IPS DF 6.9 (cell line): ENCODE data around the gene PPIF.

Experiments
- DNase-seq: peaks from one replicate; pipeline ENCODE4 v3.0.0-alpha.2; 2013; ENCODE audit warnings: low read depth, low spot score
- H3K27ac ChIP-seq: one replicate; pipeline ENCODE4 v1.5.1; 2013; ENCODE audit warnings: low read length, control low read depth
- H3K27me3 ChIP-seq: 2 replicates; pipeline ENCODE4 v1.6.1; 2013; ENCODE audit warnings: mild to moderate bottlenecking, low read length; ENCODE audit not compliant: control insufficient read depth, insufficient read depth
- H3K36me3 ChIP-seq: 2 replicates; pipeline ENCODE4 v1.6.1; 2013; ENCODE audit warnings: low read length; ENCODE audit not compliant: control insufficient read depth, insufficient read depth
- H3K4me1 ChIP-seq: 2 replicates; pipeline ENCODE4 v1.6.1; 2013; ENCODE audit warnings: low read length; ENCODE audit not compliant: control insufficient read depth, insufficient read depth
- H3K4me3 ChIP-seq: 2 replicates; pipeline ENCODE4 v1.5.1; 2013; ENCODE audit warnings: mild to moderate bottlenecking, low read length
- H3K9me3 ChIP-seq: 2 replicates; pipeline ENCODE4 v1.6.1; 2013; ENCODE audit warnings: low read length, inconsistent platforms; ENCODE audit not compliant: control insufficient read depth, insufficient read depth
- WGBS: extraction: QIAGEN DNeasy Blood & Tissue Kit; methylation state at CpG from one replicate; pipeline ENCODE4 v1.1.7; 2013; ENCODE audit warnings: mixed read lengths, missing lambda C conversion rate; ENCODE audit not compliant: insufficient read length, insufficient coverage; 5-methylcytosine and 5-hydroxymethylcytosine counted together

Gene PPIF

DNA sequence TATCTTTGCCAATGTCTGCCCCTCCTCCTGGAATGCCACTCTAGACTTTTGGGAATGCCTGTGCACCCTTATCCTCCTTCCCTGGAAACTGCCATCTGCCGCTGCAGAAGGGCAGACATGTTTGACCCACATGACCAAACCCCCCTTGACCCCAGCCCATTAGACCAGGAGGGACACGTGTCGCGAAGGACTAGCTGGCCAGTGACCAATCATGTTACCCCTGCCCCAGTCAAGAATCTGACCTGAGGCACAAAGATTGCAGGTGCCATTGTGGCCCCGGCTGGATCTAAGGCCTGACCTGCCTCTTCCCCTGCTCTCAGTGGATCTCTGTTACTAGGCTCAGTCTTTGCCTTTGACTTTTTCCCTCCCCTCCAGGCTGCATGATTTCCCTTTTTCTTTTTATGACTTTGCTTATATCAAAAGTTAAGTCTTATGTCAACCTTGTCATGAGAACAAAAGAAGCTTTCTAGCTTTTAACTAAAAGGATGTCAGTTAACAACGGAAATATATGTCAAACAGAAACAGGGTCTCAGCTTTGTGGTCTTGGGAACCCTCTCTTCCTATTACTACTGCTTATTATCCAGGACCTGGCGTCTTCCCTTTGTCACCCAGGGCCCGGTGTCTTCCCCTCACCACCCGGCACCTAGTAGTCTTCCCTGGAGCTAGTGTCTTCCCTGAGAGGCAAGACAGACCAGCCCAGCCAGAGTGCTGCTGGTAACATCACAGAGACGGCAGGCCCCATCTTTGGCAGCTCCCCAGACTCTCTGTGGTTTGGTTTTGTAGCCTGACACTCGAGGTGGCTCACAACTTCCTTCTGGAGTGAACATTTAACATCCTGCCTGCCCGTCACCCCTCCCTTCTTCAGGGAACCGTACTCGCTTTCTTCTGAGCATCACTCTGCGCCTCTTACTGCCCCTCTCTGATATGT is 24.4 kb upstream of the PPIF start:
- Histone ChIP-seq H3K9me3 (no peaks in the 10 kb centered on the region), H3K27me3 (no peaks in the 10 kb centered on the region), H3K4me1 (no peaks in the 10 kb centered on the region), H3K36me3 (no peaks in the 10 kb centered on the region), H3K27ac (no peak overlapping the region), H3K4me3 (no peak overlapping the region)
- WGBS: no CpG with 5 or more reads among the region's 15 CpGs
- DNase-seq: no peak

DNA sequence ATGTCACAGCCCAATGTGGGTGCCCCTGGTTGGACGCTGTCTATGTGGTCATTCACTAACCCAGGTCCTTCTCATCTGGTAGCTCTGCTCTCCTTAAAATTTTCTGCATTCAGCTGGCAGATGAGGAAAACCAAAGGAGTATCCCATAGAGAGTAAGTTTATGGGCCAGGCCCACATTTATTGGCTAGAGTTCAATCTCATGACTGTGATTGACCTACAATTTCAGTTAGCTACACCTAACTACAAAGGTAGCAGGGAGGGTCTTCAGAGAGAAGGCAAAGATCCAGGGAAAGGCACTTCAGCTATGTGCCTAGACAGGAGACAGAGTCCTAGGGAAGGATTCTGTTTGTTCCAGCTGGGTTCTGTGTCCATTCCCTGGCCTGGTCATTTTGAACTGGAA is 23.7 kb upstream of the PPIF start:
- no peak for DNase-seq
- H3K9me3 ChIP-seq: no peaks in the 10 kb centered on the region
- H3K36me3 ChIP-seq: no peaks in the 10 kb centered on the region
- no CpG with 5 or more reads among the region's 1 CpG for WGBS
- H3K27me3 ChIP-seq: no peaks in the 10 kb centered on the region
- H3K4me3 ChIP-seq: no peak overlapping the region
- H3K27ac ChIP-seq: no peak overlapping the region
- H3K4me1 ChIP-seq: no peaks in the 10 kb centered on the region

DNA sequence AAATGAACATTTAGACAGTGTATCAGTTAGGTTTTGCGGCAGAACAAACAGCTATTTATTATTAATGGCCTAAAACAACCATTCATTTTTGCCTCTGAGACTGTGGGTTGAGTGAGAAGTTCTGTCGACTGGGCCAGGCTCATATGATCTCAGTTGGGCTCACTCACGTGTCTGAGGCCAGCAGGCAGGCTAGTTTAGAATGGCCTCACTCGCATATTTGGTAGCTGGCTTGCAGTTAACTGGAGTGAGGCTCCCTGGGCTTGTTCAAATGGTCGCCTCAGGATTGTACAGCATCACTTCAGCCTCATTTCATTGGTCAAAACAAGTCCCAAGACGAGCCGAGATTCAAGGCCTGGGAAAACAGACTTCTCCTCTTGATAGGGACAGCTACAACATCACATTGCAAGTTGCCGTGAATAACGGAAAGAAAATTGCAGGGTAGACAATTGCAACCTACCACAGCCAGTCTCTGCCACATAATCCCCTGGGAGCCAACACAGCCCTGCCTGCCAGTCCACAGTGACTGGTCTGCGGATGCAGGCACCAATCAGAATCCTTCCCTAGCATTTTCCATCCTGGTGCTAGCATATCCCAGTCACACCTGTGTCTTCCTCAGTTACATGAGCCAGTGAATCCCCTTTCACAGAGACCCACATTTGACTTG is 23.1 kb upstream of the PPIF start:
- H3K27ac ChIP-seq: no peak overlapping the region
- DNase-seq: no peak
- no peak overlapping the region for H3K4me3 ChIP-seq
- WGBS: no CpG with 5 or more reads among the region's 10 CpGs
- H3K27me3 ChIP-seq: no peaks in the 10 kb centered on the region
- H3K4me1 ChIP-seq: no peaks in the 10 kb centered on the region
- H3K9me3 ChIP-seq: no peaks in the 10 kb centered on the region
- H3K36me3 ChIP-seq: no peaks in the 10 kb centered on the region

DNA sequence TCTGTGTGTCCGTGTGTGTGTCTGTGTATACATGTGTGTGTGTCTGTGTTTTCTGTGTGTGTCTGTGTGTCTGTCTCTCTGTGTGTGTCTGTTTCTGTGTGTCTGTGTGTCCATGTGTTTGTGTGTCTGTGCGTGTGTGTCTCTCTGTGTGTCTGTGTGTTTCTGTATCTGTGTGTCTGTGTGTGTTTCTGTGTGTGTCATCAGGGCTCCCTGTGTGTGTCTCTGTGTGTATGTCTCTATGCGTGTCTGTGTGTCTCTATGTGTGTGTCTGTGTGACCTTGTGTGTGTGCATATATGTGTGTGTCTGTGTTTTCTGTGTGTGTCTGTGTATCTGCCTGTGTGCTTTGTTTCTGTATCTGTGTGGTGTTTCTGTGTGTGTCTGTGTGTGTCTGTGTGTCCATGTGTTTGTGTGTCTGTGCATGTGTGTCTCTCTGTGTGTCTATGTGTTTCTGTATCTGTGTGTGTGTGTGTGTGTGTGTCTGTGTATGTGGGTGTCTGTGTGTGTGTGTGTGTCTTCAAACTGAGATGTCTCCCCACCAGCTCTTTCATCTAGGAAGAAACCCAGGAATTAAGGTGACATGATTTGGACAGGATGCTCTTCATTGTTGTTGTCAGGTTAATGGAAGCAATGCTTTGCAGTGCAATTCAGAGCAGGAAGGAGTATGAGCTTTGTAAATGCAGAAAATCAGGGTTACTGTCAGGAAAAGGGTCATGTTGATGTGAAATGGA is 20.7 kb upstream of the PPIF start:
- H3K27ac ChIP-seq: no peak overlapping the region
- H3K36me3 ChIP-seq: no peaks in the 10 kb centered on the region
- no peaks in the 10 kb centered on the region for H3K27me3 ChIP-seq
- no peak overlapping the region for H3K4me3 ChIP-seq
- H3K9me3 ChIP-seq: no peaks in the 10 kb centered on the region
- WGBS: no CpG with 5 or more reads among the region's 3 CpGs
- no peaks in the 10 kb centered on the region for H3K4me1 ChIP-seq
- DNase-seq: no peak

DNA sequence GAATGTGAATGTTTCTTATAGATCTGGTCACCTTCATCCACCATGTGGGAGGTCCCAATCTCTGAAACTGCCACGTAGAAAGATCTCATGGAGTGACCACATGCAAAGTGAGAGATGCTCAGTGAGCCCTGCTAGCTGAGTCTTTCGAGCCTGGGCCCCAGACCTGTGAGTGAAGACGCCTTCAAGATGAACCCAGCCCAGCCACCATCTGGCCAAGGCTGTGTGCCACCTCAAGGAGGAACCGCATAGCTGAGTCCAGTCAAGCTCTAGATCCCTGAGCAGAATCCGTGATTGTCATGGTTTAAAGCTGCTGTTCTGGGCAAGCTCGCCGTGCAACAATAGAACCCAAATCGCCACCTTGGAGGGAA is 20.2 kb upstream of the PPIF start:
- H3K4me1 ChIP-seq: no peaks in the 10 kb centered on the region
- H3K27me3 ChIP-seq: no peaks in the 10 kb centered on the region
- no peak overlapping the region for H3K4me3 ChIP-seq
- no peak for DNase-seq
- no peaks in the 10 kb centered on the region for H3K9me3 ChIP-seq
- WGBS: no CpG with 5 or more reads among the region's 8 CpGs
- H3K27ac ChIP-seq: no peak overlapping the region
- H3K36me3 ChIP-seq: no peaks in the 10 kb centered on the region

GRCh38 chr10:79328147-79328701 is 19.0 kb upstream of the PPIF start:
- Histone ChIP-seq H3K4me3 (no peak overlapping the region), H3K27me3 (no peaks in the 10 kb centered on the region), H3K9me3 (no peaks in the 10 kb centered on the region), H3K4me1 (no peaks in the 10 kb centered on the region), H3K27ac (no peak overlapping the region), H3K36me3 (no peaks in the 10 kb centered on the region)
- DNase-seq: no peak
- no CpG with 5 or more reads among the region's 6 CpGs for WGBS

DNA sequence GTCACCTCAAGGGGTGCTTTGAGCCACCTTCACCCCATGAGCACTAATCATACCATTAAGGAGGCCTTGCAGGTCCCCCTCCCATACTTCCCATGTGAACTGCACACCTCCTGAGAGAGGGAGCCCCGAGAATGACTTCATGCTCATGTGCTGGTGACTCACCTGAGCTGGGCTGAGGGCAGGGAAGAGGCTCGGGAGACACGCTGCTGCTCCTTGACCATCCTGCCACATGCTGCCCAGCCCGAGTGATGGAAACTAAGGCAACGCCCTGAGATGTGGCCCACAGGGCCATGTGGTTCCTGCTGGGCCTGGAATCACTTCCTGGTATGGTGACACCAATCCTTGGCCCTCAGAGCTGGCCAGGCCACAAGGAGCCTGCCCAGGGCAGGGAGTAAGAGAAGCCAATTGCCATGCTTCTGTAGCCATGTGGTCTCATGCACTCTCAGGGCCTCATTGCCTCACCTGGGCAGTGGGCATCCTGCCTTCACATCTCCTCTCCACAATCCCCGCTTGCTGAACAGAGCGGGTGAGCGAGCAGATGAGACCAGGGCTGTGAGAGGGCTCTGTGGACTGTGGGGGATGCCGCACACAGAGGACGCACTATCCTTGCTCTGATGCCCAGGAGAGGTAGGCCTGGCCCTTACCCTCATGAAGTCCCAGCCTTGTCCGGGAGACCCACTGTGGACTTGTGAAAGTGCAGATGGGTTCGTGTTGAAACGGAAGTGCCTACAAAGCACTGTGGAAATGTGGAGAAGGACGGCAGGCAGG is 18.3 kb upstream of the PPIF start:
- Histone ChIP-seq H3K4me3 (no peak overlapping the region), H3K27me3 (no peaks in the 10 kb centered on the region), H3K27ac (no peak overlapping the region), H3K9me3 (no peaks in the 10 kb centered on the region), H3K36me3 (no peaks in the 10 kb centered on the region), H3K4me1 (no peaks in the 10 kb centered on the region)
- WGBS: no CpG with 5 or more reads among the region's 14 CpGs
- no peak for DNase-seq

DNA sequence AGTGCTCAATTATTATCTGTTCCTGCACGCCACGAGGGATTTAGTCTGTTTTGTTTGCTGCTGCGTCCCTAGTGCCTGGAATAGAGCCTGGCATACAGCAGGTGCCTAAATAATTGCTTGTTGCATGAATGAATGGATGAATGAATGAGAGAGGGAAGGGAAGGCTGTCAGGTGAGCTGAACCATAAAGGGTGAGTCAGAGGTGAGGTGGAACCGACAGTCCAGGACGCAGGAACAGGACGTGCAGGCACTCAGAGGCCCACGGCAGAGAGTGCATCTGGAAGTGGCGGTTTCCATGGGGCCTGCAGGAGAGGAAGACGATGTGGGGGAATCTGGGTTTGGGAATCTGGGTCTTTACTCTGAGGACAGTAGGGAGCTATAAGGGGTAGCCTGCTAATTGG is 17.7 kb upstream of the PPIF start:
- no CpG with 5 or more reads among the region's 9 CpGs for WGBS
- H3K4me1 ChIP-seq: no peaks in the 10 kb centered on the region
- no peak for DNase-seq
- no peaks in the 10 kb centered on the region for H3K9me3 ChIP-seq
- H3K4me3 ChIP-seq: no peak overlapping the region
- H3K27me3 ChIP-seq: no peaks in the 10 kb centered on the region
- no peaks in the 10 kb centered on the region for H3K36me3 ChIP-seq
- no peak overlapping the region for H3K27ac ChIP-seq

- no peak overlapping the region for H3K27ac ChIP-seq
- H3K36me3 ChIP-seq: no peaks in the 10 kb centered on the region
- no peaks in the 10 kb centered on the region for H3K9me3 ChIP-seq
- H3K27me3 ChIP-seq: no peaks in the 10 kb centered on the region
- no CpG with 5 or more reads among the region's 5 CpGs for WGBS
- no peak for DNase-seq
- H3K4me1 ChIP-seq: peaks cover 1% of the 10 kb centered on the region; the same call in 1 of the 2 replicates
- H3K4me3 ChIP-seq: no peak overlapping the region
These were observed 16.0 kb upstream of the PPIF start for GRCh38 chr10:79331226-79331625.

- DNase-seq: no peak
- Histone ChIP-seq H3K4me1 (peaks cover 4% of the 10 kb centered on the region), H3K9me3 (no peaks in the 10 kb centered on the region), H3K27me3 (no peaks in the 10 kb centered on the region), H3K4me3 (no peak overlapping the region), H3K36me3 (no peaks in the 10 kb centered on the region), H3K27ac (no peak overlapping the region)
- no CpG with 5 or more reads among the region's 6 CpGs for WGBS
These were observed 15.6 kb upstream of the PPIF start for GRCh38 chr10:79331709-79332108.
